ENCODE data around the gene HAPSTR1. TPM values are rescaled to one million over a fixed set of nuclear protein-coding genes. Genes with fewer than 3 reads are reported as not detected.

The HAPSTR1 gene
- total RNA-seq, 1 donor from 2014 or later: 80.1 TPM

DNA sequence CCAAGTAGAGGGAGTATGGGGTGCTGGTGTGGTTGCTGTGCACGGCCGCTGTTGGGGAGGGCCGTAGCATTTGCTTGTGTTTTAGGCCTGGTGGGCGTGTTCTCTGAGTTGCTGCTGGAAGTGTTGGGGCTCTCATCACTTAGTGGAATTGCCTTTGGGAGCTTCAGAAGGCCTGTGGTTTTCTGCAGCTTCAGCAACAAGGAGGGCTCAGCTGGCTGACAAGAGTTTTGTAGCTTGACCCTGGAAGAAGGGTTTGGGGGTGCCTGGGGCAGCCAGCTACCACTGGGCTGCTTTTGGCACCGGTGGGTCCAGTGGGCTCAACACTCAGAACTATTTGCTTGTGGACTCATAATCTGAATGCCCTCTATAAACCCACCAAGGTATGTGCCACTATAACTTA, 30.9 kb downstream of the HAPSTR1 start:
- Mint-ChIP-seq H3K27me3 (ENCODE audit: low read depth) (no peaks in the 10 kb centered on the region), H3K4me3 (no peak overlapping the region)
- DNase-seq (ENCODE audit: low read depth, low spot score): no peak

DNA sequence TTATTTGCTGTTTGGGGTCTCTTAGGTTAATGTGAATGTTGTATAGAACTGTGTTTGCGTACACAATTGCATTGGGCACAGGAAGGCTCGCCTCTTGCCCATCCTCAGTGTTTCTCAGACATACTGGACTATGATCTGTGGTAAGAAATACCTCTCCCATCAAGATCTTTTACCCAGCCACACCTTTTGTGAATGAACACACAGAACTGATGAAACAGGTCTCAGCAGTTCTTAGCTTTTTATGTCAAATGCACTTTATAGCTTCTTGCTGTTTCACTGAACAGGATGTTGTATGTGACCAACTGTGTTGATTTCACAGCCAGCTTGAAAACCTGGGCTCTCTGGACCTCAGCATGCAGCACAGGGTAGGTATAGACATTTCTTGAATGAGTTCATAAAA, 31.5 kb downstream of the HAPSTR1 start:
- H3K4me3 Mint-ChIP-seq: no peak overlapping the region
- H3K9me3 Mint-ChIP-seq: no peaks in the 10 kb centered on the region
- TF ChIP-seq, protein P1, sequence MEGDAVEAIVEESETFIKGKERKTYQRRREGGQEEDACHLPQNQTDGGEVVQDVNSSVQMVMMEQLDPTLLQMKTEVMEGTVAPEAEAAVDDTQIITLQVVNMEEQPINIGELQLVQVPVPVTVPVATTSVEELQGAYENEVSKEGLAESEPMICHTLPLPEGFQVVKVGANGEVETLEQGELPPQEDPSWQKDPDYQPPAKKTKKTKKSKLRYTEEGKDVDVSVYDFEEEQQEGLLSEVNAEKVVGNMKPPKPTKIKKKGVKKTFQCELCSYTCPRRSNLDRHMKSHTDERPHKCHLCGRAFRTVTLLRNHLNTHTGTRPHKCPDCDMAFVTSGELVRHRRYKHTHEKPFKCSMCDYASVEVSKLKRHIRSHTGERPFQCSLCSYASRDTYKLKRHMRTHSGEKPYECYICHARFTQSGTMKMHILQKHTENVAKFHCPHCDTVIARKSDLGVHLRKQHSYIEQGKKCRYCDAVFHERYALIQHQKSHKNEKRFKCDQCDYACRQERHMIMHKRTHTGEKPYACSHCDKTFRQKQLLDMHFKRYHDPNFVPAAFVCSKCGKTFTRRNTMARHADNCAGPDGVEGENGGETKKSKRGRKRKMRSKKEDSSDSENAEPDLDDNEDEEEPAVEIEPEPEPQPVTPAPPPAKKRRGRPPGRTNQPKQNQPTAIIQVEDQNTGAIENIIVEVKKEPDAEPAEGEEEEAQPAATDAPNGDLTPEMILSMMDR (conservative IDR thresholded peaks at IDR 0.05): no peak
- no peak overlapping the region for H3K27ac Mint-ChIP-seq (ENCODE audit: unreplicated experiment)
- peaks cover 11% of the 10 kb centered on the region for H3K4me1 Mint-ChIP-seq
- no peak for DNase-seq (ENCODE audit: low read depth, low spot score)
- no peaks in the 10 kb centered on the region for H3K27me3 Mint-ChIP-seq (ENCODE audit: low read depth)
- H3K36me3 Mint-ChIP-seq (ENCODE audit: low read depth): no peaks in the 10 kb centered on the region

More for the DNA sequence above, 30.9 kb downstream of the HAPSTR1 start:
- peaks cover 3% of the 10 kb centered on the region for H3K36me3 Mint-ChIP-seq (ENCODE audit: low read depth)
- no peaks in the 10 kb centered on the region for H3K9me3 Mint-ChIP-seq
- H3K4me1 Mint-ChIP-seq: peaks cover 8% of the 10 kb centered on the region
- TF ChIP-seq, protein P1 (conservative IDR thresholded peaks at IDR 0.05): no peak
- no peak overlapping the region for H3K27ac Mint-ChIP-seq (ENCODE audit: unreplicated experiment)

DNA sequence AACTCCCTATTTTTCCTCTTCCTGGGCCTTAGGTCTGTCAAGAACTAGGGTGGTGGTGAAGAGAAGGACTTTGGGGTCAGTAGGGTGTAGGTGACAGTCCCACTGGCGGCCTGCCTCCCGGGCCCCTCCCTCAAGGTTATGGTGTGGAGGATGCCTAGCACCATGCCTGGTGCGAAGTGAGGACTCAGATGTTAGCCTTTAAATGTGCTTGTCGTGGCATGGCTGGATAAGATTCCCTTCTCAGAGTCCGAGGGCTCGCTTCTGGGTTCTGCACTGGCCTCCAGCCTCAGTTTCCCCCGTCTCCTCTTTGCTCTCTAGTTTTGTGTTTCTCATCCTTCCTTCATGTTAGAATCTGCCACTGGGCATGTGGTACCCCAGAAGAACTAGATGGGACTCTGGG, 32.0 kb downstream of the HAPSTR1 start:
- TF ChIP-seq, protein P1 (conservative IDR thresholded peaks at IDR 0.05): no peak
- H3K27me3 Mint-ChIP-seq (ENCODE audit: low read depth): no peaks in the 10 kb centered on the region
- H3K4me3 Mint-ChIP-seq: no peak overlapping the region
- H3K27ac Mint-ChIP-seq (ENCODE audit: unreplicated experiment): no peak overlapping the region
- H3K4me1 Mint-ChIP-seq: peaks cover 16% of the 10 kb centered on the region
- no peaks in the 10 kb centered on the region for H3K9me3 Mint-ChIP-seq
- DNase-seq (ENCODE audit: low read depth, low spot score): no peak
- H3K36me3 Mint-ChIP-seq (ENCODE audit: low read depth): no peaks in the 10 kb centered on the region

DNA sequence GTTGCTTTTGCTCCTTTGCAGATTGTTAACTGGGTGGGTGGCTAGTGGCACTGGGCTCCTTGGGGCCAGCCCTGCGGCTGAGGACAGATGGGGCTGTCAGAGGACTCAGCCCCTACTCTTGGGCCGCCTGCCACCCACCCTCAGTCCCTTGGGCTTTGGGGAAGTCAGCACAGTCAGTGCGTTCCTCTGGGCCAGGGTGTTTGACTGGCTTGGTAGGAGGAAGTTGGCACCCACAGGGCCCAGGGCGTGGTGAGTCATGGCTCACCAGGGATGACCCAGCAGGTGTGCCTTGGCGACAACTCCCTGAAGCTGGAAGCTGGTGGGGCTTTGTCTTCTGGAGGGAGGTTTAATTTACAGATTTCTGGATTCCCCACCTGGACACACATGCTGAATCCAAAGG, 32.4 kb downstream of the HAPSTR1 start:
- H3K27ac Mint-ChIP-seq (ENCODE audit: unreplicated experiment): no peak overlapping the region
- DNase-seq (ENCODE audit: low read depth, low spot score): no peak
- no peak overlapping the region for H3K4me3 Mint-ChIP-seq
- TF ChIP-seq, protein P1 (conservative IDR thresholded peaks at IDR 0.05): no peak
- no peaks in the 10 kb centered on the region for H3K9me3 Mint-ChIP-seq
- no peaks in the 10 kb centered on the region for H3K27me3 Mint-ChIP-seq (ENCODE audit: low read depth)
- no peaks in the 10 kb centered on the region for H3K36me3 Mint-ChIP-seq (ENCODE audit: low read depth)
- peaks cover 19% of the 10 kb centered on the region for H3K4me1 Mint-ChIP-seq

DNA sequence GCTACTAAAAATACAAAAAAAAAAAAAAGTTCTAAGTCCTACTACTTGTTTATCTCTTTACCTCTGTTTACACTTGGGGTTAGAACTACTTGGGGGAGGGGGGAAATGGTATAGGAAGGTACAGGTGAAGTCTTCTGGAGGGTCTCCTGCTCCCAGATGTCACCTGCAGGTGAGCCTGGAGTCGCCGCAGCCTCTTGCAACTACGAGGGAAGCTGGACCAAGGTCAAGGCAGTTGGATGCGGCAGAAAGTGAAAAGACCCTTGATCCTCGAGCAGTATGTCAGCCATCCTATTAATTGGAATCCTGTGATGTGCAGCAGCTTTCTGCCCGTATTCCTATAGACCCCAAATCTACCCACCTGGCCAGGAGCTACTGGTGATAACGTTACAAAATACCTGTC, 33.0 kb downstream of the HAPSTR1 start:
- DNase-seq (ENCODE audit: low read depth, low spot score): no peak
- H3K27ac Mint-ChIP-seq (ENCODE audit: unreplicated experiment): no peak overlapping the region
- no peaks in the 10 kb centered on the region for H3K36me3 Mint-ChIP-seq (ENCODE audit: low read depth)
- no peak overlapping the region for H3K4me3 Mint-ChIP-seq
- H3K4me1 Mint-ChIP-seq: peaks cover 21% of the 10 kb centered on the region
- TF ChIP-seq, protein P1 (conservative IDR thresholded peaks at IDR 0.05): no peak
- no peaks in the 10 kb centered on the region for H3K27me3 Mint-ChIP-seq (ENCODE audit: low read depth)
- H3K9me3 Mint-ChIP-seq: no peaks in the 10 kb centered on the region

Measured in neural crest cell (in vitro differentiated cells).